Right atrium auricular region (tissue), 2 donors: ENCODE data around the gene RBM38. TPM values are rescaled to one million over a fixed set of nuclear protein-coding genes. Genes with fewer than 3 reads are reported as not detected.

ENCODE experiments used
- DNase-seq: peaks from one replicate; pipeline ENCODE4 v3.0.0-alpha.2; 2019; ENCODE audit warnings: low spot score
- H3K27ac ChIP-seq, 2 donors: fragments of 200-600 bp; sonication (generic); 1 replicate in 1 of 2; 2 replicates in 1 of 2; pipeline ENCODE4 v1.5.1; 2016 to 2019
- H3K27me3 ChIP-seq, 2 donors: fragments of 200-600 bp; sonication (generic); one replicate each; pipeline versions ENCODE4 v1.5.1 to v1.6.0; 2017 to 2019
- H3K36me3 ChIP-seq: fragments of 200-600 bp; sonication (generic); one replicate; pipeline ENCODE4 v1.5.1; 2016
- H3K4me1 ChIP-seq, 2 donors: fragments of 200-600 bp; sonication (generic); one replicate each; pipeline versions ENCODE4 v1.5.1 to v1.6.0; 2017 to 2019
- H3K4me3 ChIP-seq, 2 donors: fragments of 200-600 bp; sonication (generic); 1 replicate in 1 of 2; 2 replicates in 1 of 2; pipeline ENCODE4 v1.5.1; 2017 to 2019; ENCODE audit warnings: mild to moderate bottlenecking in 1 of 2, moderate library complexity in 1 of 2
- H3K9me3 ChIP-seq, 2 donors: fragments of 200-600 bp; sonication (generic); one replicate each; pipeline ENCODE4 v1.5.1; 2019
- CTCF ChIP-seq, 2 donors: fragments of 200-600 bp; sonication (generic); IDR thresholded peaks; one replicate each; pipeline ENCODE4 v1.5.1; 2019; ENCODE audit warnings: antibody characterized with exemption in 2 of 2
- total RNA-seq, 2 donors: library from RNA; depleted of rRNA; stranded (reverse); fragments of >200 nt; gene quantifications; one replicate each; pipeline ENCODE4 v1.1.0, GENCODE V29; 2016

The RBM38 gene
- total RNA-seq, 2 donors from 2014 or later: 127 to 151 TPM

- TF ChIP-seq CTCF (IDR thresholded peaks at IDR 0.05): no peak
- Histone ChIP-seq H3K9me3 (no peaks in the 10 kb centered on the region), H3K27ac (peak overlapping the region; percentile 48 to 63), H3K27me3 (no peaks in the 10 kb centered on the region), H3K4me1 (peaks cover 0 to 32% of the 10 kb centered on the region in 2 donors), H3K4me3 (no peak overlapping the region), H3K36me3 (no peaks in the 10 kb centered on the region)
- DNase-seq: no peak
Measured at GRCh38 chr20:57451795-57452661, 60.8 kb downstream of the RBM38 start.

- Histone ChIP-seq H3K4me3 (no peak overlapping the region), H3K27ac (no peak overlapping the region), H3K4me1 (peaks cover 0 to 46% of the 10 kb centered on the region in 2 donors), H3K27me3 (no peaks in the 10 kb centered on the region), H3K9me3 (no peaks in the 10 kb centered on the region), H3K36me3 (no peaks in the 10 kb centered on the region)
- no peak for DNase-seq
- no peak for TF ChIP-seq CTCF (IDR thresholded peaks at IDR 0.05)
Measured at GRCh38 chr20:57455386-57455785, 64.2 kb downstream of the RBM38 start.

- no peaks in the 10 kb centered on the region for H3K9me3 ChIP-seq
Measured at GRCh38 chr20:57456116-57456515, 64.9 kb downstream of the RBM38 start.

GRCh38 chr20:57457243-57458095, 66.3 kb downstream of the RBM38 start:
- Histone ChIP-seq H3K27me3 (no peaks in the 10 kb centered on the region), H3K9me3 (no peaks in the 10 kb centered on the region), H3K4me1 (peaks cover 0 to 39% of the 10 kb centered on the region in 2 donors), H3K4me3 (no peak overlapping the region), H3K36me3 (no peaks in the 10 kb centered on the region), H3K27ac (peak overlapping the region; percentile 27 to 69)
- no peak for DNase-seq
- TF ChIP-seq CTCF (IDR thresholded peaks at IDR 0.05): no peak

More at GRCh38 chr20:57456116-57456515, 64.9 kb downstream of the RBM38 start:
- Histone ChIP-seq H3K27me3 (no peaks in the 10 kb centered on the region), H3K4me3 (no peak overlapping the region), H3K27ac (no peak overlapping the region), H3K36me3 (no peaks in the 10 kb centered on the region), H3K4me1 (peaks cover 0 to 45% of the 10 kb centered on the region in 2 donors)
- no peak for TF ChIP-seq CTCF (IDR thresholded peaks at IDR 0.05)
- DNase-seq: no peak

GRCh38 chr20:57458400-57459160, 67.4 kb downstream of the RBM38 start:
- Histone ChIP-seq H3K27me3 (no peaks in the 10 kb centered on the region), H3K4me3 (no peak overlapping the region), H3K36me3 (no peaks in the 10 kb centered on the region), H3K27ac (peak overlapping the region; percentile 63 to 69), H3K4me1 (peaks cover 0 to 38% of the 10 kb centered on the region in 2 donors), H3K9me3 (no peaks in the 10 kb centered on the region)
- TF ChIP-seq CTCF (IDR thresholded peaks at IDR 0.05): no peak
- DNase-seq: no peak
